Dendritic cell treated with granulocyte-macrophage colony-stimulating factor and Interleukin-4, amounts not matched to agents 40 ng/mL and 50 ng/mL, for 4 days (primary cell): ENCODE data around the gene FADS2.

ENCODE experiments used
- H3K27ac Mint-ChIP-seq: one replicate; pipeline ENCODE4 v1.8.0; 2022; ENCODE audit warnings: mild to moderate bottlenecking, mixed read lengths
- H3K27me3 Mint-ChIP-seq: one replicate; pipeline ENCODE4 v1.8.0; 2022; ENCODE audit warnings: mild to moderate bottlenecking, mixed read lengths
- H3K36me3 Mint-ChIP-seq: one replicate; pipeline ENCODE4 v1.8.0; 2022; ENCODE audit warnings: low read depth, mixed read lengths
- H3K4me1 Mint-ChIP-seq: one replicate; pipeline ENCODE4 v1.8.0; 2022; ENCODE audit warnings: low read depth, mixed read lengths
- H3K4me3 Mint-ChIP-seq: one replicate; pipeline ENCODE4 v1.8.0; 2022; ENCODE audit warnings: mild to moderate bottlenecking, moderate library complexity, mixed read lengths
- H3K9me3 Mint-ChIP-seq: one replicate; pipeline ENCODE4 v1.8.0; 2022; ENCODE audit warnings: mixed read lengths
- intact Hi-C: fragments of 100-400 bp; cut with micrococcal nuclease; formaldehyde crosslinking; loops from one replicate; pipeline ENCODE4 v1.15.0; 2022

FADS2 gene

GRCh38 chr11:61838501-61838900 is 10.4 kb downstream of the FADS2 start:
- H3K36me3 Mint-ChIP-seq: peaks cover 87% of the 10 kb centered on the region
- H3K4me1 Mint-ChIP-seq: peaks cover 28% of the 10 kb centered on the region
- no peak overlapping the region for H3K4me3 Mint-ChIP-seq
- H3K27ac Mint-ChIP-seq: peak overlapping the region; percentile 10
- no peaks in the 10 kb centered on the region for H3K9me3 Mint-ChIP-seq
- intact Hi-C loops: no loop called here
- H3K27me3 Mint-ChIP-seq: no peaks in the 10 kb centered on the region

GRCh38 chr11:61838921-61839320 is 10.8 kb downstream of the FADS2 start:
- no peaks in the 10 kb centered on the region for H3K9me3 Mint-ChIP-seq
- intact Hi-C loops: no loop called here
- peaks cover 87% of the 10 kb centered on the region for H3K36me3 Mint-ChIP-seq
- H3K4me1 Mint-ChIP-seq: peaks cover 24% of the 10 kb centered on the region
- no peak overlapping the region for H3K4me3 Mint-ChIP-seq
- H3K27ac Mint-ChIP-seq: peak overlapping the region; percentile 10
- no peaks in the 10 kb centered on the region for H3K27me3 Mint-ChIP-seq

GRCh38 chr11:61839742-61840141 is 11.6 kb downstream of the FADS2 start:
- no peaks in the 10 kb centered on the region for H3K27me3 Mint-ChIP-seq
- H3K4me3 Mint-ChIP-seq: no peak overlapping the region
- peaks cover 16% of the 10 kb centered on the region for H3K4me1 Mint-ChIP-seq
- intact Hi-C loops: no loop called here
- no peak overlapping the region for H3K27ac Mint-ChIP-seq
- H3K36me3 Mint-ChIP-seq: peaks cover 92% of the 10 kb centered on the region
- H3K9me3 Mint-ChIP-seq: no peaks in the 10 kb centered on the region

- Mint-ChIP-seq H3K27ac (no peak overlapping the region), H3K4me1 (peaks cover 11% of the 10 kb centered on the region), H3K27me3 (no peaks in the 10 kb centered on the region), H3K4me3 (no peak overlapping the region), H3K36me3 (peaks cover 97% of the 10 kb centered on the region), H3K9me3 (no peaks in the 10 kb centered on the region)
- intact Hi-C loops: no loop called here
Observed at GRCh38 chr11:61840371-61840770, 12.3 kb downstream of the FADS2 start.

- Mint-ChIP-seq H3K27ac (no peak overlapping the region), H3K4me3 (no peak overlapping the region), H3K4me1 (peaks cover 5% of the 10 kb centered on the region), H3K9me3 (no peaks in the 10 kb centered on the region), H3K36me3 (peaks cover 100% of the 10 kb centered on the region), H3K27me3 (no peaks in the 10 kb centered on the region)
- intact Hi-C loops: no loop called here
Observed at GRCh38 chr11:61841636-61842527, 13.8 kb downstream of the FADS2 start.

- intact Hi-C loops: no loop called here
- H3K9me3 Mint-ChIP-seq: no peaks in the 10 kb centered on the region
- H3K27ac Mint-ChIP-seq: no peak overlapping the region
Observed at GRCh38 chr11:61842528-61842820, 14.4 kb downstream of the FADS2 start.

GRCh38 chr11:61844909-61845565 is 16.9 kb downstream of the FADS2 start:
- Mint-ChIP-seq H3K9me3 (no peaks in the 10 kb centered on the region), H3K27ac (no peak overlapping the region), H3K36me3 (peaks cover 100% of the 10 kb centered on the region), H3K4me3 (no peak overlapping the region), H3K4me1 (peaks cover 5% of the 10 kb centered on the region), H3K27me3 (no peaks in the 10 kb centered on the region)
- intact Hi-C loops: no loop called here

More at GRCh38 chr11:61842528-61842820, 14.4 kb downstream of the FADS2 start:
- Mint-ChIP-seq H3K36me3 (peaks cover 100% of the 10 kb centered on the region), H3K4me1 (peaks cover 5% of the 10 kb centered on the region), H3K27me3 (no peaks in the 10 kb centered on the region), H3K4me3 (no peak overlapping the region)

GRCh38 chr11:61846362-61847020 is 18.4 kb downstream of the FADS2 start:
- Mint-ChIP-seq H3K9me3 (no peaks in the 10 kb centered on the region), H3K27ac (peak overlapping the region; percentile 30), H3K36me3 (peaks cover 100% of the 10 kb centered on the region), H3K4me3 (no peak overlapping the region), H3K4me1 (peaks cover 5% of the 10 kb centered on the region), H3K27me3 (no peaks in the 10 kb centered on the region)
- intact Hi-C loops: no loop called here

- H3K27me3 Mint-ChIP-seq: no peaks in the 10 kb centered on the region
- no peak overlapping the region for H3K4me3 Mint-ChIP-seq
- peaks cover 5% of the 10 kb centered on the region for H3K4me1 Mint-ChIP-seq
- intact Hi-C loops: no loop called here
- H3K36me3 Mint-ChIP-seq: peaks cover 100% of the 10 kb centered on the region
- H3K9me3 Mint-ChIP-seq: no peaks in the 10 kb centered on the region
- H3K27ac Mint-ChIP-seq: no peak overlapping the region
Observed at GRCh38 chr11:61847914-61848581, 19.9 kb downstream of the FADS2 start.

GRCh38 chr11:61848631-61849030 is 20.5 kb downstream of the FADS2 start:
- no peaks in the 10 kb centered on the region for H3K27me3 Mint-ChIP-seq
- no peak overlapping the region for H3K27ac Mint-ChIP-seq
- no peaks in the 10 kb centered on the region for H3K9me3 Mint-ChIP-seq
- intact Hi-C loops: no loop called here
- H3K36me3 Mint-ChIP-seq: peaks cover 100% of the 10 kb centered on the region
- peaks cover 5% of the 10 kb centered on the region for H3K4me1 Mint-ChIP-seq
- H3K4me3 Mint-ChIP-seq: no peak overlapping the region

GRCh38 chr11:61850687-61851086 is 22.6 kb downstream of the FADS2 start:
- Mint-ChIP-seq H3K4me1 (peaks cover 5% of the 10 kb centered on the region), H3K4me3 (no peak overlapping the region), H3K9me3 (no peaks in the 10 kb centered on the region), H3K27ac (no peak overlapping the region), H3K36me3 (peaks cover 100% of the 10 kb centered on the region), H3K27me3 (no peaks in the 10 kb centered on the region)
- intact Hi-C loops: no loop called here

GRCh38 chr11:61851113-61851899 is 23.2 kb downstream of the FADS2 start:
- H3K4me1 Mint-ChIP-seq: peaks cover 3% of the 10 kb centered on the region
- no peaks in the 10 kb centered on the region for H3K9me3 Mint-ChIP-seq
- H3K27me3 Mint-ChIP-seq: no peaks in the 10 kb centered on the region
- peaks cover 100% of the 10 kb centered on the region for H3K36me3 Mint-ChIP-seq
- H3K4me3 Mint-ChIP-seq: no peak overlapping the region
- intact Hi-C loops: no loop called here
- no peak overlapping the region for H3K27ac Mint-ChIP-seq

GRCh38 chr11:61851900-61852295 is 23.8 kb downstream of the FADS2 start:
- Mint-ChIP-seq H3K36me3 (peaks cover 100% of the 10 kb centered on the region), H3K27me3 (no peaks in the 10 kb centered on the region), H3K4me1 (no peaks in the 10 kb centered on the region), H3K9me3 (no peaks in the 10 kb centered on the region), H3K27ac (no peak overlapping the region), H3K4me3 (no peak overlapping the region)
- intact Hi-C loops: no loop called here
